Measurements from ENCODE around the gene BMX. TPM values are rescaled to one million over a fixed set of nuclear protein-coding genes. Genes with fewer than 3 reads are reported as not detected.

Gene BMX
- total RNA-seq, 1 experiment from 2014 or later, result not detected

- Histone ChIP-seq H4K5ac (ENCODE audit: insufficient read length, low read depth, low read length) (no peak overlapping the region), H4K91ac (ENCODE audit: insufficient read length, low read depth, low read length) (no peak overlapping the region), H3K23me2 (ENCODE audit: insufficient read length, low read depth, low read length, poor library complexity, severe bottlenecking) (no peaks in the 10 kb centered on the region), H2AFZ (ENCODE audit: low read length) (no peak overlapping the region), H2BK120ac (ENCODE audit: low read depth, low read length, poor library complexity, severe bottlenecking) (no peak overlapping the region), H2BK12ac (ENCODE audit: insufficient read length, low read depth, low read length) (no peak overlapping the region), H3K23ac (ENCODE audit: insufficient read length, low read depth, low read length) (no peak overlapping the region), H3K4me2 (ENCODE audit: insufficient read depth, insufficient read length, low read length) (no peak overlapping the region), H3K4ac (ENCODE audit: low read depth, low read length) (no peak overlapping the region), H3K56ac (ENCODE audit: insufficient read length, low read depth, low read length) (no peak overlapping the region), H3T11ph (ENCODE audit: low read length) (no peak overlapping the region), H2BK5ac (ENCODE audit: insufficient read length, low read length) (no peak overlapping the region), H3K9ac (ENCODE audit: extremely low read depth, insufficient read length, low read length) (no peak overlapping the region), H3K79me1 (ENCODE audit: insufficient read depth, low read depth, low read length, poor library complexity, severe bottlenecking) (no peaks in the 10 kb centered on the region), H3K27ac (ENCODE audit: insufficient read length, low read depth, low read length) (no peak overlapping the region), H3K18ac (ENCODE audit: insufficient read length, low read depth, low read length) (no peak overlapping the region), H3K9me3 (ENCODE audit: control insufficient read depth, low read depth, low read length) (no peaks in the 10 kb centered on the region), H4K8ac (replicated peaks; ENCODE audit: insufficient read length, low read depth, low read length) (no peak overlapping the region), H3K4me1 (ENCODE audit: insufficient read depth, low read length) (no peaks in the 10 kb centered on the region), H4K20me1 (ENCODE audit: control insufficient read depth, insufficient read depth, insufficient read length) (no peaks in the 10 kb centered on the region), H3K14ac (ENCODE audit: insufficient read depth, low read length) (no peak overlapping the region), H2AK5ac (ENCODE audit: insufficient read length, low read length) (no peak overlapping the region), H2BK15ac (ENCODE audit: low read depth, low read length) (no peak overlapping the region), H2BK20ac (ENCODE audit: low read depth, low read length, poor library complexity, severe bottlenecking) (no peak overlapping the region), H3K27me3 (ENCODE audit: insufficient read depth, low read length) (no peaks in the 10 kb centered on the region), H3K79me2 (ENCODE audit: insufficient read depth, low read length) (no peaks in the 10 kb centered on the region)
- Mint-ChIP-seq H3K27ac (no peak overlapping the region), H3K9me3 (no peaks in the 10 kb centered on the region), H3K27me3 (ENCODE audit: low read depth) (peaks cover 2% of the 10 kb centered on the region), H3K36me3 (ENCODE audit: insufficient read depth in 1 of 3, low read depth in 3 of 3) (no peaks in the 10 kb centered on the region), H3K4me3 (no peak overlapping the region), H3K4me1 (no peaks in the 10 kb centered on the region)
- WGBS (ENCODE audit: extremely low coverage, insufficient read length, low lambda C conversion rate), result no CpG with 5 or more reads among the region's 5 CpGs
- no peak for TF ChIP-seq CTCF (conservative IDR thresholded peaks at IDR 0.05)
- DNase-seq, result no peak
Observed at GRCh38 chrX:15546745-15547144, 46.1 kb downstream of the BMX start.

All from H9 (cell line).